GM13976 (cell line): ENCODE results near the gene COX5A.
A peak's percentile ranks its signal among the peaks of the same experiment; 100 is the strongest.
"Not testable (repeated sequence)": the region's sequence is repeated elsewhere in the genome, so short reads cannot be mapped to it uniquely, and the experiment has no call there.

Experiments
- DNase-seq: peaks from one replicate; pipeline ENCODE4 v3.0.0; 2012; ENCODE audit warnings: low spot score
- in situ Hi-C: fragments of 300-500 bp; cut with MboI; formaldehyde crosslinking; loops from one replicate; pipeline ENCODE4 v1.12.0; 2022; ENCODE audit warnings: low sequenced_read_pairs, mixed read lengths, inconsistent platforms; ENCODE audit not compliant: unreplicated experiment
- TF ChIP-seq, protein P1 (sequence below): IDR thresholded peaks from 2 replicates; pipeline ENCODE4 v1.5.1; 2012; ENCODE audit warnings: borderline replicate concordance, mild to moderate bottlenecking; ENCODE audit not compliant: insufficient read depth; ENCODE audit errors: extremely low read depth, missing control alignments, control extremely low read depth

Gene COX5A

DNA sequence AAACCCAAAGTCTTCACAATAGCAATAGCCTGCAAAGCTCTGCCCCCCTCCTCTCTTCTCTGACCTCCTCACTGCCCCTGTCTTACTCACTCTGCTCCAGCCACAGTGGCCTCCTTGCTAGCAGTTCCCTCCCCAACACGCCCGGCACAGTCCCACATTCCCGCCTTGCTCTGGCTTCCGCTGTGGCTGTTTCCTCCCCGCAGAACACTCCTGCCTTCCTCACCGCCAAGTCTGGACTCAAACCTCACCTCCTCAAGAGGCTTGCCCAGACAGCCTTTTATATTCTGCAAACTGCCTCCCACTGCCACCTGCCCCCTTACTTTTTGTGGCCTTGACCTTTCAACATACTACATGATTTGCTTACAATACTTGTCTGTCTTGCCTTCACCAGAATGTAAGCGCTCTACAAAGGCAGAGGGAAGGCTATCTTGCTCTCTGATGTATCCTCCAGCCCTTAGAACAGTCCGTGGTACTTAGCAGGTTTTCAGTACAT, 48.4 kb downstream of the COX5A start:
- in situ Hi-C loops = no loop called here
- TF ChIP-seq, protein P1, sequence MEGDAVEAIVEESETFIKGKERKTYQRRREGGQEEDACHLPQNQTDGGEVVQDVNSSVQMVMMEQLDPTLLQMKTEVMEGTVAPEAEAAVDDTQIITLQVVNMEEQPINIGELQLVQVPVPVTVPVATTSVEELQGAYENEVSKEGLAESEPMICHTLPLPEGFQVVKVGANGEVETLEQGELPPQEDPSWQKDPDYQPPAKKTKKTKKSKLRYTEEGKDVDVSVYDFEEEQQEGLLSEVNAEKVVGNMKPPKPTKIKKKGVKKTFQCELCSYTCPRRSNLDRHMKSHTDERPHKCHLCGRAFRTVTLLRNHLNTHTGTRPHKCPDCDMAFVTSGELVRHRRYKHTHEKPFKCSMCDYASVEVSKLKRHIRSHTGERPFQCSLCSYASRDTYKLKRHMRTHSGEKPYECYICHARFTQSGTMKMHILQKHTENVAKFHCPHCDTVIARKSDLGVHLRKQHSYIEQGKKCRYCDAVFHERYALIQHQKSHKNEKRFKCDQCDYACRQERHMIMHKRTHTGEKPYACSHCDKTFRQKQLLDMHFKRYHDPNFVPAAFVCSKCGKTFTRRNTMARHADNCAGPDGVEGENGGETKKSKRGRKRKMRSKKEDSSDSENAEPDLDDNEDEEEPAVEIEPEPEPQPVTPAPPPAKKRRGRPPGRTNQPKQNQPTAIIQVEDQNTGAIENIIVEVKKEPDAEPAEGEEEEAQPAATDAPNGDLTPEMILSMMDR = no peak
- DNase-seq = peak; percentile 46

DNA sequence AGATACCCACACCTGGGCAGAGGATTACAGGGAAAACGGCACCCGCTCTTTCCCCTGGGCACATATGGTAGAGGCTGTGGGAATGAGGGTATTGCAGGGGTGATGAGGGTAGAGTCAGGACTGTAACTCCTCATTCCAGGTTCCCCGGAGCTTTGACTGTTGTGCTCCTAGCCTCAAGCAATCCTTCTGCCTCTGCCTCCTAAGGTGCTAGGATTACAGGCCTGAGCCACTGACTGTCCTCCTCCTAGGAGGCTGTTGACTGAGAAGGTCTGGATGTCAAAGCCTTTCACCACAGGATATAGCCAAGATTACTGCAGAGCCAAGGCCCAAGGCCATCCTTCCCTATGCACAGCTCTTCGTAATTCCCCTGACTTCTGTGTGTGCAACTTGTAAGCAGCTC, 49.2 kb downstream of the COX5A start:
- no peak for DNase-seq
- in situ Hi-C loops = no loop called here
- TF ChIP-seq, protein P1 = no peak

DNA sequence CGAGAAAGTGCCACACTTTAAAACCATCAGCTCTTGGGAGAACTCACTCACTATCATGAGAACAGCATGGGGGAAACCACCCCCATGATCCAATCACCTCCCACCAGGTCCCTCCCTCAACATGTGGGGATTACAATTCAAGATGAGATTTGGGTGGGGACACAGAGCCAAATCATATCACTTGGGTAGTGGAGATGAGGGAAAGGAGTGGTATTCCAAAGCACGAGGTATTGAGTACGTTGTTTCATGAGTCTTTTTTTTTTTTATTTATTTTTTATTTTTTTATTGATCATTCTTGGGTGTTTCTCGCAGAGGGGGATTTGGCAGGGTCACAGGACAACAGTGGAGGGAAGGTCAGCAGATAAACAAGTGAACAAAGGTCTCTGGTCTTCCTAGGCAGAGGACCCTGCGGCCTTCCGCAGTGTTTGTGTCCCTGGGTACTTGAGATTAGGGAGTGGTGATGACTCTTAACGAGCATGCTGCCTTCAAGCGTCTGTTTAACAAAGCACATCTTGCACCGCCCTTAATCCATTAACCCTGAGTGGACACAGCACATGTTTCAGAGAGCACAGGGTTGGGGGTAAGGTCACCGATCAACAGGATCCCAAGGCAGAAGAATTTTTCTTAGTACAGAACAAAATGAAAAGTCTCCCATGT, 50.2 kb downstream of the COX5A start:
- DNase-seq, in situ Hi-C loops: not testable (repeated sequence)

DNA sequence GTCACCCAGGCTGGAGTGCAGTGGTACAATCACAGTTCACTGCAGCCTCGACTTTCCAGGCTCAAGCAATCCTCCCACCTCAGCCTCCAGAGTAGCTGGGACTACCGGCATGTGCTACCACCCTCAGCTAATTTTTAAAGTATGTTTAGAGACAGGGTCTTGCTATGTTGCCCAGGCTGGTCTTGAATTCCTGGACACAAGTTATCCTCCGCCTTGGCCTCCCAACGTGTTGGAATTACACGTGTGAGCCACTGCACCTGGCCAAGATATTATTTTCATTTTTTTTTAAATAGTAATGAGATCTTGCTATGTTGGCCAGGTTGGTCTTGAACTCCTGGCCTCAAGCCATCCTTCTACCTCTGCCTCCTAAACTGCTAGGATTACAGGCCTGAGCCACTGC, 52.4 kb downstream of the COX5A start:
- TF ChIP-seq, protein P1 = no peak
- DNase-seq = no peak
- in situ Hi-C loops = no loop called here

DNA sequence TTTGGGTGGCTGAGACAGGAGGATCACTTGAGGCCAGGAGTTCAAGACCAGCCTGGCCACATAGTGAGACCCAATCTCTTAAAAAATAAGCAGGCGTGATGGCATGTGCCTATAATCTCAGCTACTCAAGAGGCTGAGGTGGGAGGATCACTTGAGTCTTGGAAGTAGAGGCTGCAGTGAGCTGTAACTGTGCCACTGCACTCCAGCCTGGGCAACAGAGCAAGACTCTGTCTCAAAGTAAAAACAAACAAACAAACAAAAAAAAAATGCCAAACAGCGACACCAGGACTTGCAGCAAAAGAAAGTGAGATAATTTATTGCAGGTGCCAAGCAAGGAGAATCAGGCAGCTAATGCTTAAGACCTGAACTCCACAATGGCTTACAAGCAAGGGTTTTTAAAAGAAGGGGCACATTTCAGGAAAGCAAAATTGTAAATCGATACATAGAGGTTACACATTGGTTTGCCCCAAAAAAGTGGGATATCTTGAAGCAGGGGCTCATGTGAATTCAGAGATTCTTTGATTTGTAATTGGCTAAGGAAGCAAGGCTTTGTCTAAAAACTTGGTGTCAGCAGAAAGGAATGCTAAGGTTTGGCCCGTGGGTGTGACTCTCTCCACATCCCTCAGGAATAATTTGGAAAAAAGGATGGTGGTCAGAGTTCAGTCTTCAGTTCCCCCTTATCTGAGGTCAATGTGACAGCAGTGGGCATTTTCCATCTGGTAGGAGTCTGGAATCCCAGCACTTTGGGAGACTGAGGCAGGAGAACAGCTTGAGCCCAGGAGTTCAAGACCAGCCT, 53.2 kb downstream of the COX5A start:
- TF ChIP-seq, protein P1 = no peak
- no peak for DNase-seq
- in situ Hi-C loops = no loop called here

DNA sequence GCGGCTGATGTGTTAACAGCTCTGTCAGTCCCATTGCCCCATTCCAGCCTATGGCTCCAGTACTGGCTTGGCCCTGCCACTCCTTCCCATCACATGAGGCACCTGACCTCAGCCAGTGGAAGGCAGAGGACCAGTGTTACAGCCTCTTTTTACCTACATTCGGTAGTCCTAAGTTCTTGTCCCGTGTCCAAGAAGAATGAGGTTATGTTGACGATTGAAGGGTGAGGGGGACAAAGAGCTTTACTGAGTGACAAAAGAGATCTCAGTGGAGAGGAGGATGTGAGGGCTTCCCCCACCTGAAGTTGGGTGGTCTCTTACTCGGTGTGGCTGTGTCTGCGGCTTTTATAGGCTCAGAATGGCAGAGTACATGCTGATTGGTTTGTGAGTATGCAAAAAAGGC, 55.3 kb downstream of the COX5A start:
- no peak for DNase-seq
- in situ Hi-C loops = no loop called here
- TF ChIP-seq, protein P1 = no peak

DNA sequence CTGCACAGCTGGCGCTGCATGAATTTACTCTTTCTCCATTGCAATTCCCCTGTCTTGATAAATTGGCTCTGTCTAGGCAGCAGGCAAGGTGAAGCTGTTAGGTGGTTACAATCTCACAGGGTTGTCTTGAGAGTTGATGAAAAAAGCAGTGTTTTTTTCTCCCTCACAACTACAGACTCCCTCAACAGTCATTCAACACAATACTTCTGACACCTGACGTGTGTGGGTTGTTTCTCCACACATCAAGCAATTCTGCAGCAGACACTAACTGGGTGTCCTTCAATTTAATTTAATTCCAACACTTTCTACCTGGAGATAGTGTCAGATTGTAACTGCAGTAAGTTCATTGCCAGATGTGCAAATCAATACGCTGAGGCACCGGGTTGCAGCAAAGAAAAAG, 59.6 kb downstream of the COX5A start:
- in situ Hi-C loops = no loop called here
- no peak for DNase-seq
- TF ChIP-seq, protein P1 = no peak
